Natural killer cell (primary cell): Measurements from ENCODE around the gene NOL4L. TPM values are rescaled to one million over a fixed set of nuclear protein-coding genes. Genes with fewer than 3 reads are reported as not detected.

Source experiments
- ATAC-seq, 3 donors: fragments of 150-1000 bp in 2 of 3; fragments of 200-7000 bp in 1 of 3; cut with Tn5 transposase; 1 replicate in 1 of 3; 2 replicates in 2 of 3; pipeline ENCODE4 v1.10.0; 2021; ENCODE audit warnings: mild to moderate bottlenecking in 2 of 3, moderate library complexity in 2 of 3
- DNase-seq, 2 donors: peaks; one replicate each; pipeline versions ENCODE4 v3.0.0 to v3.0.0-alpha.2; 2013 to 2021; ENCODE audit warnings: mixed read lengths in 1 of 2
- H3K27ac ChIP-seq: one replicate; pipeline ENCODE4 v1.5.1; 2013; ENCODE audit warnings: mild to moderate bottlenecking, low read length
- H3K27me3 ChIP-seq: one replicate; pipeline ENCODE4 v1.6.1; 2013; ENCODE audit warnings: low read length; ENCODE audit not compliant: control insufficient read depth, insufficient read depth
- H3K36me3 ChIP-seq: one replicate; pipeline ENCODE4 v1.6.1; 2013; ENCODE audit warnings: low read length; ENCODE audit not compliant: control insufficient read depth, insufficient read depth
- H3K4me1 ChIP-seq: one replicate; pipeline ENCODE4 v1.6.1; 2013; ENCODE audit warnings: low read length; ENCODE audit not compliant: control insufficient read depth, insufficient read depth
- H3K4me3 ChIP-seq: one replicate; pipeline ENCODE4 v1.5.1; 2013; ENCODE audit warnings: low read length
- H3K9me3 ChIP-seq: one replicate; pipeline ENCODE4 v1.6.1; 2013; ENCODE audit warnings: low read length; ENCODE audit not compliant: control insufficient read depth, insufficient read depth
- H3K27ac Mint-ChIP-seq, 2 donors: one replicate each; pipeline ENCODE4 v1.8.0; 2022; ENCODE audit warnings: mild to moderate bottlenecking in 2 of 2, mixed read lengths in 2 of 2, moderate library complexity in 1 of 2
- H3K27me3 Mint-ChIP-seq, 2 donors: one replicate each; pipeline ENCODE4 v1.8.0; 2022; ENCODE audit warnings: low read depth in 2 of 2, mixed read lengths in 2 of 2
- H3K36me3 Mint-ChIP-seq: one replicate; pipeline ENCODE4 v1.8.0; 2022; ENCODE audit warnings: mixed read lengths
- H3K4me1 Mint-ChIP-seq, 2 donors: one replicate each; pipeline ENCODE4 v1.8.0; 2022; ENCODE audit warnings: mixed read lengths in 2 of 2
- H3K4me3 Mint-ChIP-seq: one replicate; pipeline ENCODE4 v1.8.0; 2022; ENCODE audit warnings: mild to moderate bottlenecking, moderate library complexity, mixed read lengths
- H3K9me3 Mint-ChIP-seq, 2 donors: one replicate each; pipeline ENCODE4 v1.8.0; 2022; ENCODE audit warnings: mixed read lengths in 2 of 2
- CTCF ChIP-seq: fragments of 200-600 bp; IDR thresholded peaks from one replicate; pipeline ENCODE4 v1.8.0; 2022; ENCODE audit warnings: antibody characterized with exemption
- WGBS: methylation state at CpG from one replicate; pipeline ENCODE4 v1.1.7; 2013; ENCODE audit warnings: missing lambda C conversion rate; ENCODE audit not compliant: insufficient coverage; 5-methylcytosine and 5-hydroxymethylcytosine counted together
- intact Hi-C: fragments of 100-400 bp; cut with micrococcal nuclease; formaldehyde crosslinking; loops from one replicate; pipeline ENCODE4 v1.14.2; 2022
- total RNA-seq, 4 donors: library from RNA; stranded (reverse); fragments of 120-200 nt in 1 of 4; gene quantifications; one replicate each; pipeline versions ENCODE4 v1.2.3 to v1.2.4, GENCODE V29; 2013 to 2022

Gene NOL4L
- total RNA-seq, 3 donors from 2014 or later (not counting 1 experiment from before 2014, with no cell fraction given): 101 to 136 (median 114) TPM

- DNase-seq: peak; percentile 65 to 86
- Mint-ChIP-seq H3K4me1 (peaks cover 52 to 57% of the 10 kb centered on the region in 2 donors), H3K27ac (peak overlapping the region; percentile 80), H3K27me3 (no peaks in the 10 kb centered on the region), H3K36me3 (no peaks in the 10 kb centered on the region), H3K9me3 (no peaks in the 10 kb centered on the region), H3K4me3 (no peak overlapping the region)
- TF ChIP-seq CTCF: peak; percentile 83
- Histone ChIP-seq H3K9me3 (no peaks in the 10 kb centered on the region), H3K27me3 (no peaks in the 10 kb centered on the region), H3K4me1 (peaks cover 61% of the 10 kb centered on the region), H3K27ac (peak overlapping the region; percentile 22), H3K36me3 (peaks cover 39% of the 10 kb centered on the region), H3K4me3 (no peak overlapping the region)
- ATAC-seq: peak; percentile 74 to 89 (median 89)
- 27% methylated on average over 15 of the region's 15 CpGs for whole genome bisulfite sequencing
- intact Hi-C loops: loop anchor here (1.0 to 2.0 kb wide), 2 partner anchors 17 to 131 kb away; no protein-coding TSS in a partner anchor
Measured at GRCh38 chr20:32521780-32522525, 63.2 kb downstream of the NOL4L start.

- Mint-ChIP-seq H3K9me3 (no peaks in the 10 kb centered on the region), H3K4me1 (peaks cover 51 to 55% of the 10 kb centered on the region in 2 donors), H3K36me3 (peaks cover 5% of the 10 kb centered on the region), H3K27ac (peak overlapping the region in 1 of 2 donors; percentile 20), H3K4me3 (peak overlapping the region; percentile 10), H3K27me3 (no peaks in the 10 kb centered on the region)
- H3K27me3 ChIP-seq: no peaks in the 10 kb centered on the region
- no peak for ATAC-seq
- H3K4me1 ChIP-seq: peaks cover 53% of the 10 kb centered on the region
- WGBS: 95% methylated on average over 2 of the region's 3 CpGs
- TF ChIP-seq CTCF: no peak
- H3K9me3 ChIP-seq: no peaks in the 10 kb centered on the region
- no peak for DNase-seq
- intact Hi-C loops: loop anchor here (1.0 kb wide), 1 partner anchor 132 kb away; no protein-coding TSS in a partner anchor
- H3K27ac ChIP-seq: no peak overlapping the region
- peaks cover 47% of the 10 kb centered on the region for H3K36me3 ChIP-seq
- H3K4me3 ChIP-seq: no peak overlapping the region
Measured at GRCh38 chr20:32520927-32521203, 64.3 kb downstream of the NOL4L start.

DNA sequence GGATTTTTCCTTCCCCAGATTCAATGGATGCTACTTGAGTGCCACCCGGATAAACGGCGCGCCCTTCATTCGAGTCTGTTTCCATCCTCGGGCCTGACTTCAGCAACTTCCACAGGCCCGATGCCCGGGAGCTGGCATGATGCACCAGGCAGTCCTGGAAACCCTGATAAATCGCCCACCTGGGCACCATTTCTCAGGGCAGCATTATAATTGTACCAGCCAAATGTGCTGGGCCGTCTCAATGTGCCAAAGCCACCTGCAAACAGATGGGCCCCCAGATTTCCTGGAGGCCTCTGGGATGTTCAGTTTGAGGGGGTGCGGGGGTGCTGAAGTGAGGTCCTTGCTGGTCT lies 65.8 kb downstream of the NOL4L start:
- Mint-ChIP-seq H3K27ac (no peak overlapping the region), H3K9me3 (no peaks in the 10 kb centered on the region), H3K4me3 (no peak overlapping the region), H3K36me3 (peaks cover 6% of the 10 kb centered on the region), H3K4me1 (peaks cover 52 to 59% of the 10 kb centered on the region in 2 donors), H3K27me3 (no peaks in the 10 kb centered on the region)
- ATAC-seq: no peak
- Histone ChIP-seq H3K27ac (no peak overlapping the region), H3K9me3 (no peaks in the 10 kb centered on the region), H3K27me3 (no peaks in the 10 kb centered on the region), H3K4me1 (peaks cover 50% of the 10 kb centered on the region), H3K36me3 (peaks cover 54% of the 10 kb centered on the region), H3K4me3 (no peak overlapping the region)
- DNase-seq: no peak
- intact Hi-C loops: no loop called here
- WGBS: 95% methylated on average over 11 of the region's 11 CpGs
- no peak for TF ChIP-seq CTCF
